MM.1S (cell line): ENCODE measurements around the gene DUSP12.

Experiments
- CTCF ChIP-seq: fragments of 300-600 bp; sonication (generic); IDR thresholded peaks from 2 replicates; pipeline ENCODE4 v1.5.1; 2016; ENCODE audit warnings: antibody characterized with exemption, low read length, mixed read lengths
- EZH2 ChIP-seq: fragments of 300-600 bp; sonication (generic); optimal IDR thresholded peaks from 2 replicates; pipeline ENCODE3; 2017; ENCODE audit warnings: low read depth, mild to moderate bottlenecking, antibody characterized with exemption, low read length, mixed read lengths
- EZH2phosphoT487 ChIP-seq: fragments of 300-600 bp; sonication (generic); IDR thresholded peaks from 2 replicates; pipeline ENCODE4 v1.6.1; 2018; ENCODE audit warnings: antibody characterized with exemption, low read length

GRCh38 chr1:161706482-161707347 is 42.9 kb upstream of the DUSP12 start, which contains the start of gene FCRLA:
- TF ChIP-seq CTCF (no peak), EZH2phosphoT487 (no peak), EZH2 (no peak)
